ENCODE data around the gene MAU2.

MAU2 gene

GRCh38 chr19:19308373-19308772 is 12.3 kb upstream of the MAU2 start:
- Histone ChIP-seq H2AFZ (ENCODE audit: low read length, unreplicated experiment) (no peak overlapping the region), H3K4me1 (ENCODE audit: control insufficient read depth, insufficient read depth, low read length, unreplicated experiment) (no peaks in the 10 kb centered on the region), H3K36me3 (ENCODE audit: insufficient read depth, low read length) (0 out of 2 replicates have a peak, but pooled peaks cover 3% of the 10 kb centered on the region), H3K27ac (ENCODE audit: low read depth, low read length) (no peak overlapping the region), H3K4me3 (ENCODE audit: low read depth, low read length) (no peak overlapping the region), H3K79me2 (ENCODE audit: control insufficient read depth, insufficient read depth, low read length, unreplicated experiment) (no peaks in the 10 kb centered on the region), H3K27me3 (ENCODE audit: insufficient read depth, low read length) (no peaks in the 10 kb centered on the region)

- Histone ChIP-seq H3K27me3 (ENCODE audit: insufficient read depth, low read length) (no peaks in the 10 kb centered on the region), H3K36me3 (ENCODE audit: insufficient read depth, low read length) (no peaks in the 10 kb centered on the region), H3K79me2 (ENCODE audit: control insufficient read depth, insufficient read depth, low read length, unreplicated experiment) (peaks cover 26% of the 10 kb centered on the region)
Measured at GRCh38 chr19:19315444-19315843, 5.2 kb upstream of the MAU2 start.

GRCh38 chr19:19316082-19316481 is 4.5 kb upstream of the MAU2 start:
- H3K36me3 ChIP-seq (ENCODE audit: insufficient read depth, low read length) = no peaks in the 10 kb centered on the region
- H3K79me2 ChIP-seq (ENCODE audit: control insufficient read depth, insufficient read depth, low read length, unreplicated experiment) = peaks cover 30% of the 10 kb centered on the region

More at GRCh38 chr19:19315444-19315843, 5.2 kb upstream of the MAU2 start:
- H2AFZ ChIP-seq (ENCODE audit: low read length, unreplicated experiment) = no peak overlapping the region
- no peak overlapping the region for H3K27ac ChIP-seq (ENCODE audit: low read depth, low read length)
- H3K4me3 ChIP-seq (ENCODE audit: low read depth, low read length) = no peak overlapping the region
- H3K4me1 ChIP-seq (ENCODE audit: control insufficient read depth, insufficient read depth, low read length, unreplicated experiment) = no peaks in the 10 kb centered on the region

GRCh38 chr19:19319732-19320360 is 783 bp upstream of the MAU2 start:
- peak overlapping the region; percentile 96 for H2AFZ ChIP-seq (ENCODE audit: low read length, unreplicated experiment)
- H3K27me3 ChIP-seq (ENCODE audit: insufficient read depth, low read length) = no peaks in the 10 kb centered on the region
- H3K79me2 ChIP-seq (ENCODE audit: control insufficient read depth, insufficient read depth, low read length, unreplicated experiment) = peaks cover 60% of the 10 kb centered on the region
- H3K27ac ChIP-seq (ENCODE audit: low read depth, low read length) = peak overlapping the region; percentile 92
- peak overlapping the region; percentile 85 for H3K4me3 ChIP-seq (ENCODE audit: low read depth, low read length)
- H3K4me1 ChIP-seq (ENCODE audit: control insufficient read depth, insufficient read depth, low read length, unreplicated experiment) = no peaks in the 10 kb centered on the region
- H3K36me3 ChIP-seq (ENCODE audit: insufficient read depth, low read length) = peaks cover 4% of the 10 kb centered on the region

More at GRCh38 chr19:19316082-19316481, 4.5 kb upstream of the MAU2 start:
- Histone ChIP-seq H3K27ac (ENCODE audit: low read depth, low read length) (no peak overlapping the region), H3K4me1 (ENCODE audit: control insufficient read depth, insufficient read depth, low read length, unreplicated experiment) (no peaks in the 10 kb centered on the region), H3K4me3 (ENCODE audit: low read depth, low read length) (no peak overlapping the region), H3K27me3 (ENCODE audit: insufficient read depth, low read length) (no peaks in the 10 kb centered on the region), H2AFZ (ENCODE audit: low read length, unreplicated experiment) (no peak overlapping the region)

- H3K79me2 ChIP-seq (ENCODE audit: control insufficient read depth, insufficient read depth, low read length, unreplicated experiment) = peaks cover 65% of the 10 kb centered on the region
- H3K27me3 ChIP-seq (ENCODE audit: insufficient read depth, low read length) = no peaks in the 10 kb centered on the region
- no peaks in the 10 kb centered on the region for H3K4me1 ChIP-seq (ENCODE audit: control insufficient read depth, insufficient read depth, low read length, unreplicated experiment)
- H3K4me3 ChIP-seq (ENCODE audit: low read depth, low read length) = peak overlapping the region; percentile 85
- H2AFZ ChIP-seq (ENCODE audit: low read length, unreplicated experiment) = peak overlapping the region; percentile 92
- peaks cover 5% of the 10 kb centered on the region for H3K36me3 ChIP-seq (ENCODE audit: insufficient read depth, low read length)
- peak overlapping the region; percentile 92 for H3K27ac ChIP-seq (ENCODE audit: low read depth, low read length)
Measured at GRCh38 chr19:19321141-19321577, 530 bp downstream of the MAU2 start.

- Histone ChIP-seq H3K4me3 (ENCODE audit: low read depth, low read length) (no peak overlapping the region), H2AFZ (ENCODE audit: low read length, unreplicated experiment) (no peak overlapping the region), H3K4me1 (ENCODE audit: control insufficient read depth, insufficient read depth, low read length, unreplicated experiment) (peaks cover 6% of the 10 kb centered on the region), H3K27me3 (ENCODE audit: insufficient read depth, low read length) (no peaks in the 10 kb centered on the region), H3K27ac (ENCODE audit: low read depth, low read length) (no peak overlapping the region), H3K36me3 (ENCODE audit: insufficient read depth, low read length) (peaks cover 6% of the 10 kb centered on the region), H3K79me2 (ENCODE audit: control insufficient read depth, insufficient read depth, low read length, unreplicated experiment) (peaks cover 55% of the 10 kb centered on the region)
Measured at GRCh38 chr19:19324059-19324770, 3.6 kb downstream of the MAU2 start.

GRCh38 chr19:19327672-19328071 is 7.0 kb downstream of the MAU2 start:
- Histone ChIP-seq H3K79me2 (ENCODE audit: control insufficient read depth, insufficient read depth, low read length, unreplicated experiment) (peaks cover 27% of the 10 kb centered on the region), H2AFZ (ENCODE audit: low read length, unreplicated experiment) (no peak overlapping the region), H3K36me3 (ENCODE audit: insufficient read depth, low read length) (peaks cover 9% of the 10 kb centered on the region), H3K4me3 (ENCODE audit: low read depth, low read length) (no peak overlapping the region), H3K27ac (ENCODE audit: low read depth, low read length) (no peak overlapping the region), H3K27me3 (ENCODE audit: insufficient read depth, low read length) (no peaks in the 10 kb centered on the region), H3K4me1 (ENCODE audit: control insufficient read depth, insufficient read depth, low read length, unreplicated experiment) (peaks cover 7% of the 10 kb centered on the region)

GRCh38 chr19:19329126-19329525 is 8.5 kb downstream of the MAU2 start:
- no peaks in the 10 kb centered on the region for H3K27me3 ChIP-seq (ENCODE audit: insufficient read depth, low read length)
- peaks cover 17% of the 10 kb centered on the region for H3K79me2 ChIP-seq (ENCODE audit: control insufficient read depth, insufficient read depth, low read length, unreplicated experiment)
- H3K36me3 ChIP-seq (ENCODE audit: insufficient read depth, low read length) = peaks cover 9% of the 10 kb centered on the region
- peaks cover 7% of the 10 kb centered on the region for H3K4me1 ChIP-seq (ENCODE audit: control insufficient read depth, insufficient read depth, low read length, unreplicated experiment)
- no peak overlapping the region for H2AFZ ChIP-seq (ENCODE audit: low read length, unreplicated experiment)
- H3K4me3 ChIP-seq (ENCODE audit: low read depth, low read length) = no peak overlapping the region
- H3K27ac ChIP-seq (ENCODE audit: low read depth, low read length) = no peak overlapping the region

GRCh38 chr19:19334063-19334988 is 13.7 kb downstream of the MAU2 start:
- Histone ChIP-seq H2AFZ (ENCODE audit: low read length, unreplicated experiment) (no peak overlapping the region), H3K79me2 (ENCODE audit: control insufficient read depth, insufficient read depth, low read length, unreplicated experiment) (no peaks in the 10 kb centered on the region), H3K36me3 (ENCODE audit: insufficient read depth, low read length) (0 out of 2 replicates have a peak, but pooled peaks cover 2% of the 10 kb centered on the region), H3K4me1 (ENCODE audit: control insufficient read depth, insufficient read depth, low read length, unreplicated experiment) (peaks cover 14% of the 10 kb centered on the region), H3K27me3 (ENCODE audit: insufficient read depth, low read length) (no peaks in the 10 kb centered on the region), H3K4me3 (ENCODE audit: low read depth, low read length) (no peak overlapping the region), H3K27ac (ENCODE audit: low read depth, low read length) (no peak overlapping the region)

- Histone ChIP-seq H3K4me3 (ENCODE audit: low read depth, low read length) (no peak overlapping the region), H3K79me2 (ENCODE audit: control insufficient read depth, insufficient read depth, low read length, unreplicated experiment) (no peaks in the 10 kb centered on the region), H3K4me1 (ENCODE audit: control insufficient read depth, insufficient read depth, low read length, unreplicated experiment) (peaks cover 14% of the 10 kb centered on the region), H3K27ac (ENCODE audit: low read depth, low read length) (no peak overlapping the region), H3K27me3 (ENCODE audit: insufficient read depth, low read length) (no peaks in the 10 kb centered on the region), H3K36me3 (ENCODE audit: insufficient read depth, low read length) (no peaks in the 10 kb centered on the region), H2AFZ (ENCODE audit: low read length, unreplicated experiment) (no peak overlapping the region)
Measured at GRCh38 chr19:19334989-19335344, 14.3 kb downstream of the MAU2 start.
